HepG2 (cell line): ENCODE results near the gene ICE1. TPM values are rescaled to one million over a fixed set of nuclear protein-coding genes. Genes with fewer than 3 reads are reported as not detected.

Source experiments
- ATAC-seq: fragments of 200-7000 bp; cut with Tn5 transposase; 3 replicates; pipeline ENCODE4 v1.9.1; 2020; ENCODE audit warnings: mild to moderate bottlenecking, moderate library complexity
- BruUV-seq: library from RNA; stranded (reverse); fragments of 400-500 nt; replicated peaks from 2 replicates; lab custom pipeline; 2021; lab: Mats Ljungman, UMichigan
- CTCF ChIA-PET: fragments of 300-600 bp; formaldehyde crosslinking; extraction: SDS; loops from one replicate; lab custom pipeline; 2021; ENCODE audit warnings: low total read pairs, inconsistent platforms, low intra/inter-chr PET ratio; lab: Yijun Ruan, JAX
- POLR2A ChIA-PET: fragments of 350-600 bp; sonication (Branson Sonifier 250); formaldehyde crosslinking; loops from one replicate; lab custom pipeline; 2020; ENCODE audit warnings: antibody characterized with exemption, inconsistent platforms; lab: Yijun Ruan, JAX
- DNase-seq: peaks from one replicate; pipeline ENCODE4 v3.0.0-alpha.2; 2015; ENCODE audit warnings: low spot score
- FAIRE-seq: peaks from 3 replicates; lab custom pipeline; 2011; peaks lifted over from hg19 to GRCh38; lab: Jason Lieb, UNC
- H2AFZ ChIP-seq: one replicate; pipeline ENCODE4 v1.6.1; 2011; ENCODE audit warnings: low read length, inconsistent platforms
- H3K27ac ChIP-seq: fragments of 300-600 bp; 3 replicates; pipeline ENCODE4 v1.8.0; 2011; ENCODE audit warnings: mixed run types, mild to moderate bottlenecking, mixed read lengths, low read length, inconsistent platforms; ENCODE audit not compliant: insufficient read depth; ENCODE audit errors: extremely low read length
- H3K27me3 ChIP-seq, 2 experiments: fragments of 200-600 bp in 1 of 2; 2 replicates in 1 of 2; 3 replicates in 1 of 2; pipeline versions ENCODE4 v1.6.0 to v1.8.0; 2011; ENCODE audit warnings: low read length in 2 of 2, mild to moderate bottlenecking in 2 of 2, moderate library complexity in 2 of 2, inconsistent platforms in 1 of 2; ENCODE audit not compliant: insufficient read depth in 2 of 2, control insufficient read depth in 1 of 2
- H3K36me3 ChIP-seq, 2 experiments: fragments of 200-600 bp in 1 of 2; replicated peaks in 1 of 2; 2 replicates in 1 of 2; 3 replicates in 1 of 2; pipeline versions ENCODE4 v1.5.1 to v1.8.0; 2011; ENCODE audit warnings: low read length in 2 of 2, inconsistent platforms in 1 of 2; ENCODE audit not compliant: insufficient read depth in 2 of 2, control insufficient read depth in 1 of 2
- H3K4me1 ChIP-seq: 2 replicates; pipeline ENCODE4 v1.5.1; 2012; ENCODE audit warnings: low read length, inconsistent platforms; ENCODE audit not compliant: insufficient read depth
- H3K4me2 ChIP-seq: 2 replicates; pipeline ENCODE4 v1.6.0; 2011; ENCODE audit warnings: low read depth, low read length, inconsistent platforms
- H3K4me3 ChIP-seq, 3 experiments: fragments of 200-600 bp in 1 of 3; sonication (generic), shearing (Covaris generic) in 1 of 3; replicated peaks in 1 of 3; 2 replicates each; pipeline ENCODE4 v1.5.1; 2011 to 2016; ENCODE audit warnings: low read length in 3 of 3, inconsistent platforms in 2 of 3, low read depth in 2 of 3, mild to moderate bottlenecking in 2 of 3, control low read depth in 1 of 3, mixed read lengths in 1 of 3; ENCODE audit not compliant: insufficient read depth in 1 of 3
- H3K79me2 ChIP-seq: one replicate; pipeline ENCODE4 v1.6.1; 2011; ENCODE audit warnings: low read length, inconsistent platforms; ENCODE audit not compliant: insufficient read depth
- H3K9ac ChIP-seq: 2 replicates; pipeline ENCODE4 v1.6.0; 2011; ENCODE audit warnings: mild to moderate bottlenecking, low read depth, low read length, inconsistent platforms; ENCODE audit not compliant: insufficient read depth
- H3K9me3 ChIP-seq: 2 replicates; pipeline ENCODE4 v1.5.1; 2012; ENCODE audit warnings: mild to moderate bottlenecking, low read length
- H4K20me1 ChIP-seq: 2 replicates; pipeline ENCODE4 v1.6.0; 2011; ENCODE audit warnings: inconsistent platforms, mild to moderate bottlenecking, low read length, moderate library complexity; ENCODE audit not compliant: insufficient read depth
- HCFC1 ChIP-seq: fragments of 150-350 bp; IDR thresholded peaks from 2 replicates; pipeline ENCODE4 v1.6.1; 2014; ENCODE audit warnings: low read depth, low read length
- JUNB ChIP-seq: sonication (generic); formaldehyde crosslinking; IDR thresholded peaks from 2 replicates; pipeline ENCODE4 v1.8.0; 2022; ENCODE audit warnings: missing genetic modification reagents, mild to moderate bottlenecking, borderline replicate concordance
- RAD21 ChIP-seq: fragments of 450-650 bp; formaldehyde crosslinking; IDR thresholded peaks from 2 replicates; pipeline ENCODE4 v1.5.0; 2020; ENCODE audit warnings: mild to moderate bottlenecking
- RELA ChIP-seq: sonication (generic); formaldehyde crosslinking; IDR thresholded peaks from 2 replicates; pipeline ENCODE4 v1.4.0; 2020; ENCODE audit warnings: missing genetic modification reagents
- TMF1 ChIP-seq: sonication (generic); formaldehyde crosslinking; IDR thresholded peaks from 2 replicates; pipeline ENCODE4 v1.8.1; 2022; ENCODE audit warnings: low read depth, missing genetic modification reagents
- ZMYM2 ChIP-seq: sonication (generic); formaldehyde crosslinking; IDR thresholded peaks from 2 replicates; pipeline ENCODE4 v1.8.0; 2022; ENCODE audit warnings: mild to moderate bottlenecking, missing genetic modification reagents
- ZNF547 ChIP-seq: sonication (generic); formaldehyde crosslinking; IDR thresholded peaks from 2 replicates; pipeline ENCODE4 v1.5.1; 2020; ENCODE audit warnings: mild to moderate bottlenecking, missing genetic modification reagents
- ZNF704 ChIP-seq: sonication (generic); formaldehyde crosslinking; IDR thresholded peaks from 2 replicates; pipeline ENCODE4 v1.8.1; 2023; ENCODE audit warnings: mild to moderate bottlenecking, inconsistent platforms, moderate library complexity, missing genetic modification reagents, borderline replicate concordance
- WGBS: methylation state at CpG from one replicate; pipeline ENCODE4 v1.1.6; 2017; ENCODE audit warnings: low lambda C conversion rate; 5-methylcytosine and 5-hydroxymethylcytosine counted together
- in situ Hi-C: cut with HindIII; loops from 2 replicates; pipeline ENCODE4 v1.10.0; 2017; ENCODE audit warnings: low pct_unique_long_range_greater_than_20kb; ENCODE audit not compliant: extremely low pct_ligation_motif_present
- intact Hi-C: fragments of 100-400 bp; cut with micrococcal nuclease; formaldehyde crosslinking; loops from one replicate; pipeline ENCODE4 v1.10.0; 2022; ENCODE audit not compliant: unreplicated experiment
- polyA plus RNA-seq, 8 experiments: library from polyadenylated mRNA; depleted of rRNA in 3 of 8; stranded (reverse) in 7 of 8; unstranded in 1 of 8; fragments of >200 nt; fragmentation: Illumina TruSeq in 4 of 8; extraction: Trizol in 4 of 8; gene quantifications; 2 replicates each; pipeline versions ENCODE4 v1.2.1 to v1.2.3, GENCODE V29; 2011 to 2016; ENCODE audit warnings: low read depth in 4 of 8, missing spikeins in 1 of 8, mixed read lengths in 1 of 8; ENCODE audit not compliant: insufficient read depth in 1 of 8
- total RNA-seq, 5 experiments: library from RNA; depleted of rRNA; stranded (reverse); fragments of >200 nt; fragmentation: Illumina TruSeq; extraction: Trizol; gene quantifications; 2 replicates each; pipeline ENCODE4 v1.2.3, GENCODE V29; 2016; ENCODE audit warnings: low read depth in 1 of 5

Gene ICE1
- total and polyA plus RNA-seq, 2 of the 13 experiments (the other 11 are each of a cell fraction or from before 2014, with no cell fraction given) = 9.1 to 27.6 TPM

DNA sequence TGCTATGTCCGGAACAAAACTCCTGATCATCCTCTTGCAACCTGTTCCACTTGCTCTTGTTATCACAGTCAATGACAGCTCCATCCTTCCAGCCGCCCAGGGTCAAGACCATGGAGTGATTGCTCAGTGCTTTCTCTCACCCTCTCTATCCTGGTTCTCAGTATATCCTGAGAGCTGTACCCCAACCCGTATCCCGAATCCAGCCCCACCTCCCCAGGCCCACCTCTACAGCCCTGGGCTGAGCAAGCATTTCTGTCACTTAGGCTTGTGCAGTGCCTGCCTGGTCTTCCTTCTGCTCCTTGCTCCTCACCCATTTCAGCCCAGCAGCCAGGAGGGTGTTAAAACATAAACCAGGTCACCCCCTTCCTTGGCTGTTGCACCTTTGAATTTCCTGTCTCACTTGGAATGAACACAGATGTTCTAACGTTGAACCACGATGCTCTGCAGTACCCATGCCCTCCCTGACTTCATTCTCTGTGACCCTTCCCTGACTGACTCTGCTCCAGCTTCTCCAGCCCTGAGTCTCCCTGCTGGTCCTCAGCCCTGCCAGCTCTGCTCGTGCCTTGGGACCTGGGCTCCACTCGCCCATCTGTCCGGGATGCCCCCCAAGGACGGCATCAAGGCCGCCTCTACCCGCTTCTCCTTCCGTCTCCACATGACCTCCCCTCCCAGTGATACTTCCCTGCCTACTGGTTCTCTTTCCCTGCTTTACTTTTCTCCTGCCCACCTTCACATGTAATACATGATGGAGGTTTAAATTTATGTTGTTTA lies 110.0 kb downstream of the ICE1 start:
- ChIA-PET POLR2A (no interaction called here), CTCF (no interaction called here)
- Histone ChIP-seq H3K4me1 (no peaks in the 10 kb centered on the region), H4K20me1 (no peaks in the 10 kb centered on the region), H3K9me3 (no peaks in the 10 kb centered on the region), H3K27me3 (peaks cover 1 to 37% of the 10 kb centered on the region in 2 experiments; a peak in 4 of 5 replicates), H3K4me3 (no peak overlapping the region), H2AFZ (no peak overlapping the region), H3K4me2 (no peak overlapping the region), H3K9ac (no peak overlapping the region), H3K27ac (no peak overlapping the region), H3K36me3 (no peaks in the 10 kb centered on the region), H3K79me2 (no peaks in the 10 kb centered on the region)
- ATAC-seq (no peak), DNase-seq (no peak), FAIRE-seq (no peak)
- TF ChIP-seq ZNF547 (no peak), HCFC1 (no peak), ZNF704 (no peak), TMF1 (CRISPR knock-in tag) (no peak), RELA (CRISPR knock-in tag) (no peak), JUNB (CRISPR knock-in tag) (no peak), ZMYM2 (CRISPR knock-in tag) (no peak), RAD21 (CRISPR knock-in tag) (no peak)
- in situ Hi-C loops = no loop called here
- WGBS = 13% methylated on average over 13 of the region's 13 CpGs
- intact Hi-C loops = no loop called here
- no TSS peak for BruUV-seq
